ENCODE measurements around the gene CDK19. TPM values are rescaled to one million over a fixed set of nuclear protein-coding genes. Genes with fewer than 3 reads are reported as not detected.
A peak's percentile ranks its signal among the peaks of the same experiment; 100 is the strongest.

The CDK19 gene
- polyA plus RNA-seq, 1 of the 3 experiments (the other 2 are of a cell fraction): 6.5 TPM

DNA sequence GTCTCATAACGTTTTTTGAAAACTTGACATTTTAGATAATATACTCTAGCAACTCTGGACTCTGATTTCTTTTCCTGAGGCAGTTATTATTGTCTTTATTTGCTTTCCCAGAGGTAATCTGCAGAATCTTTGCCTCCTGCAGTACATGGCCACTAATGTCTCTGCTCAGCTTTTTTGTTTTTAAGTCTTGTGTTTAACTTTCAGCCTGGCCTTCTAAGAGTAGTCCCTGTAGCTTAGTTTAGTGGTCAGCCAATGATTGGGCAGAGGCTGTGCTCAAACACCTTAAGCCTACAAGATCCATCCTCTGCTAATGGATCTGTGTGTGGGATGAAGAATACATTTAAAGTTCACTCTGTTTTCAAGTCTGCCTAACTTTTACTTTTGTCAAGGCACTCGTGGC, 241.7 kb downstream of the CDK19 start:
- H3K9me3 ChIP-seq: no peaks in the 10 kb centered on the region
- POLR2A ChIA-PET: no interaction called here

More for the DNA sequence above, 241.7 kb downstream of the CDK19 start:
- Histone ChIP-seq H3K27me3 (ENCODE audit: insufficient read depth) (no peaks in the 10 kb centered on the region), H3F3A (replicated peaks; ENCODE audit: insufficient read depth) (peaks cover 4% of the 10 kb centered on the region), H4K20me1 (ENCODE audit: insufficient read depth) (no peaks in the 10 kb centered on the region), H3K4me1 (ENCODE audit: control insufficient read depth in 1 of 2, insufficient read depth in 2 of 2, low read depth in 1 of 2, low read length in 1 of 2) (no peaks in the 10 kb centered on the region), H3K36me3 (replicated peaks in 1 of 2; ENCODE audit: control insufficient read depth in 1 of 2, insufficient read depth in 2 of 2, low read length in 1 of 2) (no peaks in the 10 kb centered on the region), H3K4me3 (ENCODE audit: low read depth in 2 of 2, low read length in 1 of 2) (no peak overlapping the region), H2AFZ (ENCODE audit: low read depth) (peak overlapping the region; percentile 53; the same call in 1 of the 2 replicates), H3K9ac (no peak overlapping the region), H3K9me2 (no peaks in the 10 kb centered on the region), H3K27ac (ENCODE audit: low read depth in 2 of 2, low read length in 1 of 2) (peak overlapping the region in 1 of 2 experiments; percentile 62; a peak in 2 of 4 replicates), H3K79me2 (ENCODE audit: insufficient read depth) (no peaks in the 10 kb centered on the region), H3K4me2 (no peak overlapping the region)
- TF ChIP-seq MXI1 (IDR thresholded peaks at IDR 0.05; ENCODE audit: low read depth, low read length): no peak
- no peak for TF ChIP-seq SMC3 (IDR thresholded peaks at IDR 0.05; ENCODE audit: low read depth, low read length)
- TF ChIP-seq YY1 (IDR thresholded peaks at IDR 0.05; ENCODE audit: low read depth): no peak
- TF ChIP-seq PBX3 (IDR thresholded peaks at IDR 0.05): no peak
- TF ChIP-seq POLR2AphosphoS5 (IDR thresholded peaks at IDR 0.05; ENCODE audit: low read depth, low read length): no peak
- TF ChIP-seq FOSL2 (IDR thresholded peaks at IDR 0.05; ENCODE audit: borderline replicate concordance, low read depth): no peak
- no peak for TF ChIP-seq ZBTB33 (IDR thresholded peaks at IDR 0.05; ENCODE audit: borderline replicate concordance, low read depth)
- no peak for TF ChIP-seq CHD2 (IDR thresholded peaks at IDR 0.05; ENCODE audit: low read length, partially characterized antibody)
- TF ChIP-seq, protein P1, sequence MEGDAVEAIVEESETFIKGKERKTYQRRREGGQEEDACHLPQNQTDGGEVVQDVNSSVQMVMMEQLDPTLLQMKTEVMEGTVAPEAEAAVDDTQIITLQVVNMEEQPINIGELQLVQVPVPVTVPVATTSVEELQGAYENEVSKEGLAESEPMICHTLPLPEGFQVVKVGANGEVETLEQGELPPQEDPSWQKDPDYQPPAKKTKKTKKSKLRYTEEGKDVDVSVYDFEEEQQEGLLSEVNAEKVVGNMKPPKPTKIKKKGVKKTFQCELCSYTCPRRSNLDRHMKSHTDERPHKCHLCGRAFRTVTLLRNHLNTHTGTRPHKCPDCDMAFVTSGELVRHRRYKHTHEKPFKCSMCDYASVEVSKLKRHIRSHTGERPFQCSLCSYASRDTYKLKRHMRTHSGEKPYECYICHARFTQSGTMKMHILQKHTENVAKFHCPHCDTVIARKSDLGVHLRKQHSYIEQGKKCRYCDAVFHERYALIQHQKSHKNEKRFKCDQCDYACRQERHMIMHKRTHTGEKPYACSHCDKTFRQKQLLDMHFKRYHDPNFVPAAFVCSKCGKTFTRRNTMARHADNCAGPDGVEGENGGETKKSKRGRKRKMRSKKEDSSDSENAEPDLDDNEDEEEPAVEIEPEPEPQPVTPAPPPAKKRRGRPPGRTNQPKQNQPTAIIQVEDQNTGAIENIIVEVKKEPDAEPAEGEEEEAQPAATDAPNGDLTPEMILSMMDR (IDR thresholded peaks at IDR 0.05): no peak
- TF ChIP-seq RFX5 (IDR thresholded peaks at IDR 0.05; ENCODE audit: low read length): no peak
- no peak for TF ChIP-seq TCF12 (IDR thresholded peaks at IDR 0.05)
- TF ChIP-seq, protein P2, sequence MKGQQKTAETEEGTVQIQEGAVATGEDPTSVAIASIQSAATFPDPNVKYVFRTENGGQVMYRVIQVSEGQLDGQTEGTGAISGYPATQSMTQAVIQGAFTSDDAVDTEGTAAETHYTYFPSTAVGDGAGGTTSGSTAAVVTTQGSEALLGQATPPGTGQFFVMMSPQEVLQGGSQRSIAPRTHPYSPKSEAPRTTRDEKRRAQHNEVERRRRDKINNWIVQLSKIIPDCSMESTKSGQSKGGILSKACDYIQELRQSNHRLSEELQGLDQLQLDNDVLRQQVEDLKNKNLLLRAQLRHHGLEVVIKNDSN (IDR thresholded peaks at IDR 0.05; ENCODE audit: borderline replicate concordance, low read depth): no peak
- TF ChIP-seq SIN3A (IDR thresholded peaks at IDR 0.05; ENCODE audit: borderline replicate concordance, low read depth, low read length): no peak
- TF ChIP-seq RXRA (IDR thresholded peaks at IDR 0.05; ENCODE audit: borderline replicate concordance, low read depth): no peak
- no peak for TF ChIP-seq NRF1 (IDR thresholded peaks at IDR 0.05; ENCODE audit: low read depth, low read length)
- no peak for TF ChIP-seq GABPA (IDR thresholded peaks at IDR 0.05; ENCODE audit: low read depth)
- TF ChIP-seq, protein P3, sequence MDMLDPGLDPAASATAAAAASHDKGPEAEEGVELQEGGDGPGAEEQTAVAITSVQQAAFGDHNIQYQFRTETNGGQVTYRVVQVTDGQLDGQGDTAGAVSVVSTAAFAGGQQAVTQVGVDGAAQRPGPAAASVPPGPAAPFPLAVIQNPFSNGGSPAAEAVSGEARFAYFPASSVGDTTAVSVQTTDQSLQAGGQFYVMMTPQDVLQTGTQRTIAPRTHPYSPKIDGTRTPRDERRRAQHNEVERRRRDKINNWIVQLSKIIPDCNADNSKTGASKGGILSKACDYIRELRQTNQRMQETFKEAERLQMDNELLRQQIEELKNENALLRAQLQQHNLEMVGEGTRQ (IDR thresholded peaks at IDR 0.05; ENCODE audit: borderline replicate concordance, low read depth, low read length): no peak
- TF ChIP-seq GATA2 (CRISPR knock-in tag; IDR thresholded peaks at IDR 0.05): no peak
- CTCF ChIA-PET: interaction anchor here (1.3 kb wide), 1 partner anchor 45 kb away, joined by 3 read pairs; no protein-coding TSS in a partner anchor
- no peak for DNase-seq
- 35% methylated on average over 2 of the region's 2 CpGs for WGBS (ENCODE audit: low lambda C conversion rate)

All from SK-N-SH (cell line).